Thyroid gland (tissue), 4 donors: ENCODE data around the gene ZMYND19. TPM values are rescaled to one million over a fixed set of nuclear protein-coding genes. Genes with fewer than 3 reads are reported as not detected.

Experiments
- DNase-seq, 2 donors: peaks; one replicate each; pipeline ENCODE4 v3.0.0-alpha.2; 2019
- H3K27ac ChIP-seq, 3 donors: fragments of 200-600 bp; sonication (generic); 1 replicate in 2 of 3; 2 replicates in 1 of 3; pipeline ENCODE4 v1.5.1; 2016 to 2019; ENCODE audit warnings: mild to moderate bottlenecking in 1 of 3, moderate library complexity in 1 of 3
- H3K27me3 ChIP-seq: fragments of 200-600 bp; sonication (generic); one replicate; pipeline ENCODE4 v1.5.1; 2019
- H3K36me3 ChIP-seq, 2 donors: fragments of 200-600 bp; sonication (generic); one replicate each; pipeline ENCODE4 v1.5.1; 2016 to 2019
- H3K4me1 ChIP-seq, 2 donors: fragments of 200-600 bp; sonication (generic); one replicate each; pipeline ENCODE4 v1.5.1; 2017 to 2019
- H3K4me3 ChIP-seq, 3 donors: fragments of 200-600 bp; sonication (generic); replicated peaks in 1 of 3; 1 replicate in 2 of 3; 2 replicates in 1 of 3; pipeline ENCODE4 v1.5.1; 2016; ENCODE audit warnings: mild to moderate bottlenecking in 1 of 3
- H3K9me3 ChIP-seq: fragments of 200-600 bp; sonication (generic); one replicate; pipeline ENCODE4 v1.5.1; 2017
- POLR2A ChIP-seq, 2 donors: fragments of 450-650 bp; IDR thresholded peaks; one replicate each; pipeline ENCODE4 v1.6.1; 2017; ENCODE audit warnings: antibody characterized with exemption in 2 of 2, mild to moderate bottlenecking in 2 of 2, moderate library complexity in 1 of 2
- WGBS, 2 donors: methylation state at CpG; one replicate each; pipeline ENCODE4 v1.1.5; 2017; 5-methylcytosine and 5-hydroxymethylcytosine counted together
- intact Hi-C: fragments of 100-400 bp; cut with DNase I; formaldehyde crosslinking; loops from one replicate; pipeline ENCODE4 v1.15.1; 2023
- total RNA-seq, 4 donors: library from RNA; depleted of rRNA; stranded (reverse); fragments of >200 nt; gene quantifications; one replicate each; pipeline ENCODE4 v1.2.3, GENCODE V29; 2016
- TF ChIP-seq, protein P1 (sequence below), 6 experiments: fragments of 200-600 bp in 3 of 6; fragments of 450-650 bp in 3 of 6; sonication (generic) in 3 of 6; IDR thresholded peaks; one replicate each; pipeline ENCODE4 v1.5.1; 2016 to 2019; ENCODE audit warnings: antibody characterized with exemption in 6 of 6, mild to moderate bottlenecking in 2 of 6, inconsistent platforms in 1 of 6, moderate library complexity in 1 of 6

The ZMYND19 gene
- total RNA-seq, 4 donors from 2014 or later: 8.7 to 14.3 (median 9.5) TPM

DNA sequence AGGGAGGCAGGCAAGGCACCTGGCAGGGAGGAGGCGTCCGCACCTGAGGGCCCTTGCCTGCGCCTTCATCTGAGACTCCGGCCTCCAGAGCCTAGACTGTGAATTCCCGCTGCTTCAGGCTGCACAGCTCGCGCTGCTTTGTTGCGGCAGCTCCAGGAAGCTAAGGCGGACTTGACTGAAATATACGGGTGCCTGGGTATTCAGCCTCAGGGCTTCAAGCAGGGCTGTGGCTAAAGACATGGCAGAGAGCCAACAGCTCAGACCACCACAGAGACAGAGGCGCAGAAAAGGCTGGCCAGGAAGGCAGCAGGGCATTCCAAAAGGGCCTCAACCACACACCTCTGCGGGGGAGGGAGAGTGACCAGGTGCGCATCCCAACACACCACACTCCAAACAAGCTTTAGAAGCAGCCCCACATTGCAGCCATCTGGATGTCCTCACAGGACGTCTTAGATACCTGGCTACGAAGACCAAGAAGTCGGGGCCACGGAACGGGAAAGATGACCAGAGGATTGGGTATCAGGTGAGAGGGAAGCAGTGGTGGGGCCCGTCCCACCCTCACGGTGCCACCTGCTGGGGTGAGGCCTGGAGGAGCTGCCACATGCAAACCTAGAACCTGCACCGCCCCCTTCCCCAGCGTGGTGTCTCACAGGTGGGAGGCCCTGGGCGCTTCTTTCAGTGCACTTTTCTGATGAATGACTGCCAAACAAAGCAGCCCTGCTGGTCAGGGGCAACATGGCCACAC lies 9.9 kb downstream of the ZMYND19 start:
- Histone ChIP-seq H3K9me3 (no peaks in the 10 kb centered on the region), H3K36me3 (peaks cover 3 to 8% of the 10 kb centered on the region in 2 donors), H3K4me3 (no peak overlapping the region), H3K4me1 (peaks cover 13 to 19% of the 10 kb centered on the region in 2 donors), H3K27me3 (no peaks in the 10 kb centered on the region), H3K27ac (no peak overlapping the region)
- TF ChIP-seq POLR2A (IDR thresholded peaks at IDR 0.05): no peak
- TF ChIP-seq, protein P1, sequence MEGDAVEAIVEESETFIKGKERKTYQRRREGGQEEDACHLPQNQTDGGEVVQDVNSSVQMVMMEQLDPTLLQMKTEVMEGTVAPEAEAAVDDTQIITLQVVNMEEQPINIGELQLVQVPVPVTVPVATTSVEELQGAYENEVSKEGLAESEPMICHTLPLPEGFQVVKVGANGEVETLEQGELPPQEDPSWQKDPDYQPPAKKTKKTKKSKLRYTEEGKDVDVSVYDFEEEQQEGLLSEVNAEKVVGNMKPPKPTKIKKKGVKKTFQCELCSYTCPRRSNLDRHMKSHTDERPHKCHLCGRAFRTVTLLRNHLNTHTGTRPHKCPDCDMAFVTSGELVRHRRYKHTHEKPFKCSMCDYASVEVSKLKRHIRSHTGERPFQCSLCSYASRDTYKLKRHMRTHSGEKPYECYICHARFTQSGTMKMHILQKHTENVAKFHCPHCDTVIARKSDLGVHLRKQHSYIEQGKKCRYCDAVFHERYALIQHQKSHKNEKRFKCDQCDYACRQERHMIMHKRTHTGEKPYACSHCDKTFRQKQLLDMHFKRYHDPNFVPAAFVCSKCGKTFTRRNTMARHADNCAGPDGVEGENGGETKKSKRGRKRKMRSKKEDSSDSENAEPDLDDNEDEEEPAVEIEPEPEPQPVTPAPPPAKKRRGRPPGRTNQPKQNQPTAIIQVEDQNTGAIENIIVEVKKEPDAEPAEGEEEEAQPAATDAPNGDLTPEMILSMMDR (IDR thresholded peaks at IDR 0.05): no peak
- DNase-seq: no peak
- WGBS, 2 donors: 91 to 93% methylated on average over 13 to 21 of the region's 23 CpGs
- intact Hi-C loops: no loop called here

DNA sequence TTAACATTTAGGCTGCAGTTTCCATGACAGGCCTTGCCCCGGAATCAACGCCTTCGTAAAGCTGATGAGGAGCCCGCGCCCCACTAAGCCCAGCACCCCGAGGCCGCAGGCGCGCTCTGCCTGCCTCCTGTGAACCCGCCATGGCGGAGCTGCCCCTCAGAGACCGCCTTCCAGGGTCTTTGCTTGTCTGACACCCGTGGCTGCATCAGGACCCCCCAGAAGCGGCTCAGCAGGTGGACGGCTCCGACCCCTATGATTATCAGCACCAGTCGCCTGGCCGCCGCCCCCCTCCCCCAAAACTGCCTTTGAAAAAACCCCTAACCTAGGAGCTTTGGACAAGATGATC lies 11.1 kb downstream of the ZMYND19 start:
- Histone ChIP-seq H3K36me3 (peaks cover 8 to 12% of the 10 kb centered on the region in 2 donors), H3K4me1 (peaks cover 13 to 19% of the 10 kb centered on the region in 2 donors), H3K27me3 (no peaks in the 10 kb centered on the region), H3K4me3 (peak overlapping the region in 2 of 3 donors; percentile 94), H3K27ac (peak overlapping the region in 2 of 3 donors; percentile 44 to 72), H3K9me3 (no peaks in the 10 kb centered on the region)
- no peak for TF ChIP-seq POLR2A (IDR thresholded peaks at IDR 0.05)
- TF ChIP-seq, protein P1 (IDR thresholded peaks at IDR 0.05): peak in 1 of 6 experiments; percentile 17
- intact Hi-C loops: no loop called here
- DNase-seq: no peak
- 26 to 32% methylated on average over 4 to 6 of the region's 19 CpGs for WGBS, 2 donors

DNA sequence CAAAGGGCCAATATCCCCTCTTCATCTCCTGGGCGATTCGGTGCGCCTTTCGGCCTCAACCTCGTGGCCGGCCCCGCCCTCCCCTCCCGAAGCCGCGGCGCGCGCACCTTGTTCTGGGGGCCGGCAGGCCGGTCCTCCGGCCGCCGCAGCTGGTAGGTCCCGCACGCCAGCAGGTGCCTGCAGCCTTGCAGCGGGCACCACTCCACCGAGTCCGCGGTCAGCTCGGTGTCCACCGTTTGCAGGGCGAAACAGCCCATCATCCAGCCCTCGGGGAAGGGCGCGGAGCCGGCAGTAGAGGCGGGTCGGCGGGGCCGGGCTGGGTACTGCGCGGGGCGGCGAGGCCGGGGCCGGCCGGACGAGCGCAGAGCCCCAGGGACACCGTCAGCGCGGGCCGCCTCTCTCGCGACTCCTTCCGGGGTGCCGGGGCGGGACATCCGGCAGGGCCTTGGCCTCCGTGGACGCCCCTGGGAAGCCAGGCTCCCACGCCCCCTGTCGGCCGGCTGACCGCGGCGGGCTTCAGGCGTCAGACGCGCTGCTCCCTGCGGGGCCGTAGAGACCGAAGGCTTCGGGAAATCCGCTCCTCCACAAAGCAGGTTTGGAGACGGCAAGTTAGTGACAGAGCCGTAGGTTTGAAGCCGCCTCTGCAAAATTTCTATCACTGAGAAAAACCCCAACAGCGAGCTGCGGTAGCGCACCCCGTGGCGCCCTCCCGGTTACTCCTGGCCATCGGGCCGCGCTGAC lies 11.6 kb downstream of the ZMYND19 start, which contains the start of gene DPH7:
Gene DPH7, minus strand, starts transcription at position 408 of the 741 bp plus-strand sequence. Its CDS starts 148 bp downstream, at position 260.
- H3K4me3 ChIP-seq: peak within 1 kb of the TSS; percentile 94 to 96 (median 94)
- TF ChIP-seq, protein P1 (IDR thresholded peaks at IDR 0.05): peak; percentile 63 to 96 (median 86)
- peak in 1 of 2 donors; percentile 69 for TF ChIP-seq POLR2A (IDR thresholded peaks at IDR 0.05)
- no peaks in the 10 kb centered on the region for H3K9me3 ChIP-seq
- WGBS, 2 donors: 0 to 1% methylated on average over 11 to 24 of the region's 82 CpGs
- peak; percentile 95 to 98 for DNase-seq
- H3K27ac ChIP-seq: peak within 1 kb of the TSS in 2 of 3 donors; percentile 44 to 72
- H3K36me3 ChIP-seq: peaks cover 13 to 16% of the 10 kb centered on the region in 2 donors
- intact Hi-C loops: no loop called here
- peaks cover 13 to 19% of the 10 kb centered on the region in 2 donors for H3K4me1 ChIP-seq
- H3K27me3 ChIP-seq: no peaks in the 10 kb centered on the region

DNA sequence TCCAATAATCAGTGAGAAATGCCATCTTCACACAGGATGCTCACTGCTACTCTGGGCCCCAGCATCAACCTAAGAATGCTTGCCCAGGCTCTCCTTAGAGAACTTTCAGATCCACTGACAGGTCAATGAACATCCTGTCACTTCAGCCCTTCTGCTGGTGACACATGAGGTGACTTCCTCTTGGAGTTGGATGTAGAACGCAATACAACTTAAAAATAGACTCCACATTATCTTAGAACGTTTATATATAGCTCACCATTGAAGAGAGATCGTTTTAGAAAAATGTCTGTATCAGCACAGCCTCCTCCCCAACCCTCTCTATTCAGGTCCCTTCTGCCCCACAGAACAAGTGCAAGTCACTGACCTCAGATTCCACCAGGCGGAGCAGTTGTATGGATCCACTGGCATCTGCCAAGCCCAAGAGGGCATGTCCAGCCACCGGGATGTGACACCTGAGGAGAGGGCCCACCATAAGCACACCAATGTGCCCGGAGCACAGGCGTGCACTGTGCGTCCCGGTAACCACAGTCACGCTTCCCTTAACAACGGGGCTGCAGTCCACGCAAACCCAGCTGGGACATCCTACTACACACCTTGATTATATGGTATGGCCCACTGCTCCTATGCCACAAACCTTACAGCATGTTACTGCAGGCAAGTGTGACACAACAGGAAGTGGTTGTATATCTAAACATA lies 14.4 kb downstream of the ZMYND19 start:
- H3K4me1 ChIP-seq: peaks cover 13 to 19% of the 10 kb centered on the region in 2 donors
- TF ChIP-seq, protein P1 (IDR thresholded peaks at IDR 0.05): no peak
- no peak for TF ChIP-seq POLR2A (IDR thresholded peaks at IDR 0.05)
- peaks cover 16 to 23% of the 10 kb centered on the region in 2 donors for H3K36me3 ChIP-seq
- no peak overlapping the region for H3K4me3 ChIP-seq
- no peak for DNase-seq
- 88 to 92% methylated on average over 12 of the region's 12 CpGs for WGBS, 2 donors
- no peaks in the 10 kb centered on the region for H3K27me3 ChIP-seq
- intact Hi-C loops: no loop called here
- no peak overlapping the region for H3K27ac ChIP-seq
- no peaks in the 10 kb centered on the region for H3K9me3 ChIP-seq
